ENCODE measurements around the gene WDR7.

DNA sequence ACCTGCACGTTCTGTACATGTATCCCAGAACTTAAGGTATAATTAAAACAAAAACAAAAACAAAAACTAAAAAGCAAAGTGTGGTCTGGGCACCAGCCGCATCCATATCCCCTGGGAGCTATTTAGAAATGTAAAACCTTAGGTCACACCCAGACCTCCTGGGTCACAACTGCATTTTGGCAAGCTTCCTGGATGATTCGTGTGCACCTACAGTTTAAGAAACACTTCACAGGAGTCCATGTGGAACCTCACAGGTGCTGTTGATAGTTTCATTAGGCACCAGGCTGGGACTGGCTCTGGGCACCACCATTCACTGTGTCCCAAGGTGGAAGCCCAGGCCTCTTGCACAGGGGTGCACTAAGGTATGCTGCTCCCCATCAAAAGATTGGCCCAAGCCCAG lies 392.1 kb downstream of the WDR7 start:
- TF ChIP-seq CTCF (IDR thresholded peaks at IDR 0.05) (no peak), POLR2A (IDR thresholded peaks at IDR 0.05) (no peak)

Data from testis (tissue), 2 donors.